ENCODE data around the gene TMOD1.

The TMOD1 gene

GRCh38 chr9:97635026-97635425 lies 133.6 kb downstream of the TMOD1 start:
- Histone ChIP-seq H3K9me3 (ENCODE audit: control insufficient read depth, insufficient read depth, low read length) (no peaks in the 10 kb centered on the region), H3K36me3 (ENCODE audit: insufficient read depth, low read length) (no peaks in the 10 kb centered on the region), H3K9ac (ENCODE audit: low read depth, low read length) (peak overlapping the region; percentile 95; the same call in 1 of the 2 replicates), H3K4me1 (ENCODE audit: insufficient read depth, low read length) (peaks cover 6% of the 10 kb centered on the region; the same call in 1 of the 2 replicates)

GRCh38 chr9:97636903-97637302 lies 135.4 kb downstream of the TMOD1 start:
- Histone ChIP-seq H3K9ac (ENCODE audit: low read depth, low read length) (no peak overlapping the region), H3K4me1 (ENCODE audit: insufficient read depth, low read length) (peaks cover 10% of the 10 kb centered on the region), H3K36me3 (ENCODE audit: insufficient read depth, low read length) (no peaks in the 10 kb centered on the region), H3K9me3 (ENCODE audit: control insufficient read depth, insufficient read depth, low read length) (no peaks in the 10 kb centered on the region)

GRCh38 chr9:97638666-97639065 lies 137.2 kb downstream of the TMOD1 start:
- Histone ChIP-seq H3K4me1 (ENCODE audit: insufficient read depth, low read length) (peaks cover 10% of the 10 kb centered on the region), H3K9me3 (ENCODE audit: control insufficient read depth, insufficient read depth, low read length) (no peaks in the 10 kb centered on the region), H3K9ac (ENCODE audit: low read depth, low read length) (no peak overlapping the region), H3K36me3 (ENCODE audit: insufficient read depth, low read length) (peaks cover 10% of the 10 kb centered on the region; the same call in 1 of the 2 replicates)

- peaks cover 10% of the 10 kb centered on the region; the same call in 1 of the 2 replicates for H3K36me3 ChIP-seq (ENCODE audit: insufficient read depth, low read length)
- peaks cover 10% of the 10 kb centered on the region for H3K4me1 ChIP-seq (ENCODE audit: insufficient read depth, low read length)
- H3K9me3 ChIP-seq (ENCODE audit: control insufficient read depth, insufficient read depth, low read length) = no peaks in the 10 kb centered on the region
- no peak overlapping the region for H3K9ac ChIP-seq (ENCODE audit: low read depth, low read length)
These were observed 138.9 kb downstream of the TMOD1 start for GRCh38 chr9:97640325-97640724.

GRCh38 chr9:97645720-97646119 lies 144.3 kb downstream of the TMOD1 start:
- H3K4me1 ChIP-seq (ENCODE audit: insufficient read depth, low read length) = no peaks in the 10 kb centered on the region
- H3K9ac ChIP-seq (ENCODE audit: low read depth, low read length) = no peak overlapping the region
- no peaks in the 10 kb centered on the region for H3K9me3 ChIP-seq (ENCODE audit: control insufficient read depth, insufficient read depth, low read length)
- peaks cover 17% of the 10 kb centered on the region; the same call in 1 of the 2 replicates for H3K36me3 ChIP-seq (ENCODE audit: insufficient read depth, low read length)

- H3K9ac ChIP-seq (ENCODE audit: low read depth, low read length) = no peak overlapping the region
- no peaks in the 10 kb centered on the region for H3K9me3 ChIP-seq (ENCODE audit: control insufficient read depth, insufficient read depth, low read length)
- H3K36me3 ChIP-seq (ENCODE audit: insufficient read depth, low read length) = peaks cover 13% of the 10 kb centered on the region; the same call in 1 of the 2 replicates
- no peaks in the 10 kb centered on the region for H3K4me1 ChIP-seq (ENCODE audit: insufficient read depth, low read length)
These were observed 146.5 kb downstream of the TMOD1 start for GRCh38 chr9:97647996-97648395.

Data from ES-I3 (cell line).